IPS-20b (cell line): ENCODE data around the gene TEX11.
A peak's percentile ranks its signal among the peaks of the same experiment; 100 is the strongest.

ENCODE experiments used
- H3K27ac ChIP-seq: one replicate; pipeline ENCODE4 v1.5.1; 2013; ENCODE audit warnings: low read length
- H3K27me3 ChIP-seq: 2 replicates; pipeline ENCODE4 v1.6.1; 2013; ENCODE audit warnings: mild to moderate bottlenecking, low read length, inconsistent platforms; ENCODE audit not compliant: insufficient read depth
- H3K36me3 ChIP-seq: 2 replicates; pipeline ENCODE4 v1.6.1; 2013; ENCODE audit warnings: low read depth, mild to moderate bottlenecking, inconsistent platforms, low read length, moderate library complexity; ENCODE audit not compliant: insufficient read depth
- H3K4me1 ChIP-seq: 2 replicates; pipeline ENCODE4 v1.6.1; 2013; ENCODE audit warnings: mild to moderate bottlenecking, control low read depth, inconsistent platforms, low read length, moderate library complexity; ENCODE audit not compliant: insufficient read depth
- H3K4me3 ChIP-seq: 2 replicates; pipeline ENCODE4 v1.5.1; 2013; ENCODE audit warnings: mild to moderate bottlenecking, low read length, inconsistent platforms
- H3K9ac ChIP-seq: 2 replicates; pipeline ENCODE4 v1.6.1; 2013; ENCODE audit warnings: low read depth, mild to moderate bottlenecking, inconsistent platforms, low read length, moderate library complexity
- H3K9me3 ChIP-seq: 2 replicates; pipeline ENCODE4 v1.6.1; 2013; ENCODE audit warnings: mild to moderate bottlenecking, low read depth, low read length, inconsistent platforms; ENCODE audit not compliant: insufficient read depth

Gene TEX11

GRCh38 chrX:70482300-70482699, 426.2 kb downstream of the TEX11 start:
- Histone ChIP-seq H3K9ac (no peak overlapping the region), H3K4me3 (no peak overlapping the region), H3K36me3 (peaks cover 71% of the 10 kb centered on the region), H3K27ac (no peak overlapping the region), H3K27me3 (no peaks in the 10 kb centered on the region), H3K4me1 (peaks cover 33% of the 10 kb centered on the region), H3K9me3 (no peaks in the 10 kb centered on the region)

- Histone ChIP-seq H3K4me1 (peaks cover 38% of the 10 kb centered on the region), H3K4me3 (no peak overlapping the region), H3K9ac (no peak overlapping the region), H3K9me3 (no peaks in the 10 kb centered on the region), H3K27me3 (no peaks in the 10 kb centered on the region), H3K27ac (no peak overlapping the region), H3K36me3 (peaks cover 65% of the 10 kb centered on the region)
Measured at GRCh38 chrX:70481471-70482270, 426.8 kb downstream of the TEX11 start.

GRCh38 chrX:70480660-70481018, 427.9 kb downstream of the TEX11 start:
- H3K36me3 ChIP-seq, result peaks cover 54% of the 10 kb centered on the region
- peaks cover 43% of the 10 kb centered on the region for H3K4me1 ChIP-seq
- H3K9me3 ChIP-seq, result no peaks in the 10 kb centered on the region
- no peaks in the 10 kb centered on the region for H3K27me3 ChIP-seq
- no peak overlapping the region for H3K27ac ChIP-seq
- H3K9ac ChIP-seq, result no peak overlapping the region
- H3K4me3 ChIP-seq, result 0 out of 2 replicates have a peak overlapping the region, but pooled peaks have one; percentile 26

GRCh38 chrX:70479922-70480659, 428.4 kb downstream of the TEX11 start:
- H3K9me3 ChIP-seq, result no peaks in the 10 kb centered on the region
- no peaks in the 10 kb centered on the region for H3K27me3 ChIP-seq
- no peak overlapping the region for H3K27ac ChIP-seq
- H3K9ac ChIP-seq, result no peak overlapping the region; the same call in 1 of the 2 replicates
- peak overlapping the region; percentile 35 for H3K4me3 ChIP-seq
- peaks cover 51% of the 10 kb centered on the region for H3K36me3 ChIP-seq
- peaks cover 43% of the 10 kb centered on the region for H3K4me1 ChIP-seq

GRCh38 chrX:70479247-70479921, 429.1 kb downstream of the TEX11 start:
- Histone ChIP-seq H3K27me3 (no peaks in the 10 kb centered on the region), H3K36me3 (peaks cover 44% of the 10 kb centered on the region), H3K4me1 (peaks cover 43% of the 10 kb centered on the region), H3K9me3 (no peaks in the 10 kb centered on the region), H3K9ac (no peak overlapping the region; the same call in 1 of the 2 replicates), H3K27ac (no peak overlapping the region), H3K4me3 (peak overlapping the region; percentile 35)
